Suprapubic skin (tissue), 3 donors: ENCODE measurements around the gene TBC1D8.

ENCODE experiments used
- EP300 ChIP-seq: sonication (generic); formaldehyde crosslinking; IDR thresholded peaks from one replicate; pipeline ENCODE4 v1.6.1; 2017; ENCODE audit warnings: antibody characterized with exemption
- POLR2A ChIP-seq, 2 donors: fragments of 450-650 bp; IDR thresholded peaks; one replicate each; pipeline ENCODE4 v1.6.1; 2017; ENCODE audit warnings: antibody characterized with exemption in 2 of 2, mild to moderate bottlenecking in 2 of 2, moderate library complexity in 2 of 2
- TF ChIP-seq, protein P1 (sequence below), 2 donors: fragments of 200-600 bp in 1 of 2; fragments of 450-650 bp in 1 of 2; sonication (generic) in 1 of 2; IDR thresholded peaks; one replicate each; pipeline ENCODE4 v1.5.1; 2016 to 2019; ENCODE audit warnings: antibody characterized with exemption in 2 of 2, mild to moderate bottlenecking in 1 of 2, moderate library complexity in 1 of 2

GRCh38 chr2:100962366-100963025 is 188.7 kb downstream of the TBC1D8 start:
- TF ChIP-seq, protein P1, sequence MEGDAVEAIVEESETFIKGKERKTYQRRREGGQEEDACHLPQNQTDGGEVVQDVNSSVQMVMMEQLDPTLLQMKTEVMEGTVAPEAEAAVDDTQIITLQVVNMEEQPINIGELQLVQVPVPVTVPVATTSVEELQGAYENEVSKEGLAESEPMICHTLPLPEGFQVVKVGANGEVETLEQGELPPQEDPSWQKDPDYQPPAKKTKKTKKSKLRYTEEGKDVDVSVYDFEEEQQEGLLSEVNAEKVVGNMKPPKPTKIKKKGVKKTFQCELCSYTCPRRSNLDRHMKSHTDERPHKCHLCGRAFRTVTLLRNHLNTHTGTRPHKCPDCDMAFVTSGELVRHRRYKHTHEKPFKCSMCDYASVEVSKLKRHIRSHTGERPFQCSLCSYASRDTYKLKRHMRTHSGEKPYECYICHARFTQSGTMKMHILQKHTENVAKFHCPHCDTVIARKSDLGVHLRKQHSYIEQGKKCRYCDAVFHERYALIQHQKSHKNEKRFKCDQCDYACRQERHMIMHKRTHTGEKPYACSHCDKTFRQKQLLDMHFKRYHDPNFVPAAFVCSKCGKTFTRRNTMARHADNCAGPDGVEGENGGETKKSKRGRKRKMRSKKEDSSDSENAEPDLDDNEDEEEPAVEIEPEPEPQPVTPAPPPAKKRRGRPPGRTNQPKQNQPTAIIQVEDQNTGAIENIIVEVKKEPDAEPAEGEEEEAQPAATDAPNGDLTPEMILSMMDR (IDR thresholded peaks at IDR 0.05) = no peak
- TF ChIP-seq POLR2A (IDR thresholded peaks at IDR 0.05) (no peak), EP300 (no peak)
